ENCODE results near the gene OAS3. TPM values are rescaled to one million over a fixed set of nuclear protein-coding genes. Genes with fewer than 3 reads are reported as not detected.
A peak's percentile ranks its signal among the peaks of the same experiment; 100 is the strongest.
"Not testable (repeated sequence)": the region's sequence is repeated elsewhere in the genome, so short reads cannot be mapped to it uniquely, and the experiment has no call there.

The OAS3 gene
- total and polyA plus RNA-seq, 4 experiments from 2014 or later = 14.4 to 31.3 (median 21.4) TPM

GRCh38 chr12:112907415-112908157 lies 30.7 kb upstream of the OAS3 start:
- no peaks in the 10 kb centered on the region for H3K27me3 ChIP-seq (ENCODE audit: insufficient read depth, low read length)
- peaks cover 19 to 24% of the 10 kb centered on the region in 2 donors for H3K36me3 Mint-ChIP-seq
- peak overlapping the region; percentile 86 to 97 (median 94) for H3K27ac Mint-ChIP-seq
- no peaks in the 10 kb centered on the region for H3K36me3 ChIP-seq (ENCODE audit: insufficient read depth, low read length)
- ChIA-PET POLR2A (ENCODE audit: partially characterized antibody) (interaction anchor here (0.8 to 12.1 kb wide), 10 partner anchors 9 to 277 kb away, joined by 3 to 144 read pairs (median 5); partner anchors contain the start of genes OAS2 and OAS3), CTCF (ENCODE audit: partially characterized antibody) (interaction anchor here (0.5 to 3.8 kb wide), 11 partner anchors 7 to 484 kb away, joined by 4 to 18 read pairs (median 6); partner anchors contain the start of genes OAS2 and OAS3)
- H3K4me3 ChIP-seq (ENCODE audit: low read length in 2 of 2) = peak overlapping the region; percentile 69 to 79
- no peaks in the 10 kb centered on the region for H3K9me3 ChIP-seq (ENCODE audit: control insufficient read depth in 1 of 2, low read length in 2 of 2)
- peaks cover 73% of the 10 kb centered on the region for H3K4me1 ChIP-seq (ENCODE audit: insufficient read depth, low read length)
- peak overlapping the region; percentile 68 for H3K27ac ChIP-seq (ENCODE audit: low read depth, low read length)
- DNase-seq = no peak
- peaks cover 47 to 85% (median 66%) of the 10 kb centered on the region in 4 donors for H3K4me1 Mint-ChIP-seq
- H3K9me3 Mint-ChIP-seq = peaks cover 0 to 3% (median under 1%) of the 10 kb centered on the region in 8 donors
- peak overlapping the region; percentile 89 to 98 (median 96) for H3K4me3 Mint-ChIP-seq
- intact Hi-C loops (cut with micrococcal nuclease) = loop anchor here (2.0 to 10.0 kb wide), 2 partner anchors 31 to 277 kb away; partner anchors contain the start of genes DDX54, OAS3 and RITA1
- no peaks in the 10 kb centered on the region for H3K27me3 Mint-ChIP-seq

- Histone ChIP-seq H3K36me3 (ENCODE audit: insufficient read depth, low read length) (no peaks in the 10 kb centered on the region), H3K4me1 (ENCODE audit: insufficient read depth, low read length) (peaks cover 68% of the 10 kb centered on the region), H3K4me3 (ENCODE audit: low read length in 2 of 2) (peak overlapping the region; percentile 69 to 79), H3K27me3 (ENCODE audit: insufficient read depth, low read length) (no peaks in the 10 kb centered on the region), H3K9me3 (ENCODE audit: control insufficient read depth in 1 of 2, low read length in 2 of 2) (peaks cover 0 to 3% of the 10 kb centered on the region in 2 donors), H3K27ac (ENCODE audit: low read depth, low read length) (peak overlapping the region; percentile 68)
- peaks cover 0 to 12% (median 10%) of the 10 kb centered on the region in 8 donors for H3K9me3 Mint-ChIP-seq
- peaks cover 51 to 77% (median 66%) of the 10 kb centered on the region in 4 donors for H3K4me1 Mint-ChIP-seq
- H3K27ac Mint-ChIP-seq = peak overlapping the region; percentile 86 to 95 (median 94)
- DNase-seq = peak in 1 of 5 donors; percentile 15
- intact Hi-C loops (cut with micrococcal nuclease) = loop anchor here (10.0 kb wide), 1 partner anchor 276 kb away; the partner anchor contains the start of genes DDX54 and RITA1
- ChIA-PET CTCF (ENCODE audit: partially characterized antibody) (interaction anchor here (1.6 to 3.8 kb wide), 8 partner anchors 8 to 124 kb away, joined by 4 to 18 read pairs (median 16); partner anchors contain the start of genes OAS2 and OAS3), POLR2A (ENCODE audit: partially characterized antibody) (interaction anchor here (0.7 to 12.1 kb wide), 5 partner anchors 12 to 181 kb away, joined by 3 to 144 read pairs (median 5); partner anchors contain the start of genes OAS2 and OAS3)
- peaks cover 29 to 33% of the 10 kb centered on the region in 2 donors for H3K36me3 Mint-ChIP-seq
- no peaks in the 10 kb centered on the region for H3K27me3 Mint-ChIP-seq
- H3K4me3 Mint-ChIP-seq = peak overlapping the region; percentile 89 to 98 (median 96)
These were observed 29.7 kb upstream of the OAS3 start for GRCh38 chr12:112908548-112908947.

- Mint-ChIP-seq H3K36me3 (peaks cover 34 to 43% of the 10 kb centered on the region in 2 donors), H3K27ac (peak overlapping the region; percentile 81 to 96 (median 94)), H3K4me3 (peak overlapping the region; percentile 25 to 98 (median 92)), H3K4me1 (peaks cover 46 to 67% (median 62%) of the 10 kb centered on the region in 4 donors), H3K27me3 (no peaks in the 10 kb centered on the region), H3K9me3 (peaks cover 0 to 19% (median 13%) of the 10 kb centered on the region in 8 donors)
- ChIA-PET CTCF (ENCODE audit: partially characterized antibody) (interaction anchor here (1.6 to 3.8 kb wide), 3 partner anchors 10 to 68 kb away, joined by 4 to 18 read pairs (median 16); partner anchors contain the start of genes OAS2 and OAS3), POLR2A (ENCODE audit: partially characterized antibody) (interaction anchor here (1.0 to 12.1 kb wide), 4 partner anchors 9 to 180 kb away, joined by 3 to 144 read pairs (median 22); partner anchors contain the start of genes OAS2 and OAS3)
- Histone ChIP-seq H3K4me3 (ENCODE audit: low read length in 2 of 2) (no peak overlapping the region), H3K4me1 (ENCODE audit: insufficient read depth, low read length) (peaks cover 63% of the 10 kb centered on the region), H3K36me3 (ENCODE audit: insufficient read depth, low read length) (no peaks in the 10 kb centered on the region), H3K27ac (ENCODE audit: low read depth, low read length) (peak overlapping the region; percentile 68), H3K9me3 (ENCODE audit: control insufficient read depth in 1 of 2, low read length in 2 of 2) (peaks cover 0 to 3% of the 10 kb centered on the region in 2 donors), H3K27me3 (ENCODE audit: insufficient read depth, low read length) (no peaks in the 10 kb centered on the region)
- intact Hi-C loops (cut with micrococcal nuclease) = loop anchor here (10.0 kb wide), 1 partner anchor 275 kb away; the partner anchor contains the start of genes DDX54 and RITA1
- DNase-seq = no peak
These were observed 28.6 kb upstream of the OAS3 start for GRCh38 chr12:112909693-112910092.

GRCh38 chr12:112913038-112913688 lies 25.1 kb upstream of the OAS3 start:
- peaks cover 0 to 3% of the 10 kb centered on the region in 2 donors for H3K9me3 ChIP-seq (ENCODE audit: control insufficient read depth in 1 of 2, low read length in 2 of 2)
- no peak overlapping the region for H3K27ac ChIP-seq (ENCODE audit: low read depth, low read length)
- ChIA-PET CTCF (ENCODE audit: partially characterized antibody) (interaction anchor here (1.8 kb wide), 1 partner anchor 13 kb away, joined by 4 read pairs; no protein-coding TSS in a partner anchor), POLR2A (ENCODE audit: partially characterized antibody) (no interaction called here)
- Mint-ChIP-seq H3K4me1 (peaks cover 39 to 50% (median 42%) of the 10 kb centered on the region in 4 donors), H3K36me3 (peaks cover 66 to 73% of the 10 kb centered on the region in 2 donors), H3K9me3 (peaks cover 0 to 20% (median 15%) of the 10 kb centered on the region in 8 donors), H3K4me3 (peak overlapping the region in 2 of 8 donors; percentile 34 to 55), H3K27ac (peak overlapping the region in 2 of 7 donors; percentile 10 to 48), H3K27me3 (no peaks in the 10 kb centered on the region)
- intact Hi-C loops (cut with micrococcal nuclease) = no loop called here
- peaks cover 18% of the 10 kb centered on the region for H3K36me3 ChIP-seq (ENCODE audit: insufficient read depth, low read length)
- no peaks in the 10 kb centered on the region for H3K27me3 ChIP-seq (ENCODE audit: insufficient read depth, low read length)
- no peak overlapping the region for H3K4me3 ChIP-seq (ENCODE audit: low read length in 2 of 2)
- peaks cover 34% of the 10 kb centered on the region for H3K4me1 ChIP-seq (ENCODE audit: insufficient read depth, low read length)
- DNase-seq = no peak

- intact Hi-C loops (cut with micrococcal nuclease); H3K27me3 Mint-ChIP-seq; H3K27ac ChIP-seq (ENCODE audit: low read depth, low read length); H3K4me3 Mint-ChIP-seq; H3K4me3 ChIP-seq (ENCODE audit: low read length in 2 of 2); H3K27me3 ChIP-seq (ENCODE audit: insufficient read depth, low read length); POLR2A ChIA-PET (ENCODE audit: partially characterized antibody); H3K27ac Mint-ChIP-seq; H3K9me3 ChIP-seq (ENCODE audit: control insufficient read depth in 1 of 2, low read length in 2 of 2); DNase-seq: not testable (repeated sequence)
- Mint-ChIP-seq H3K4me1 (peaks cover 33 to 42% (median 35%) of the 10 kb centered on the region in 4 donors), H3K9me3 (peaks cover 0 to 20% (median 15%) of the 10 kb centered on the region in 8 donors), H3K36me3 (peaks cover 73 to 80% of the 10 kb centered on the region in 2 donors)
- CTCF ChIA-PET (ENCODE audit: partially characterized antibody) = interaction anchor here (1.8 kb wide), 1 partner anchor 13 kb away, joined by 4 read pairs; no protein-coding TSS in a partner anchor
- peaks cover 27% of the 10 kb centered on the region for H3K4me1 ChIP-seq (ENCODE audit: insufficient read depth, low read length)
- H3K36me3 ChIP-seq (ENCODE audit: insufficient read depth, low read length) = peaks cover 25% of the 10 kb centered on the region
These were observed 24.4 kb upstream of the OAS3 start for GRCh38 chr12:112913888-112914287.

GRCh38 chr12:112916270-112916669 lies 22.0 kb upstream of the OAS3 start:
- H3K36me3 ChIP-seq (ENCODE audit: insufficient read depth, low read length) = peaks cover 45% of the 10 kb centered on the region
- CTCF ChIA-PET (ENCODE audit: partially characterized antibody) = interaction anchor here (1.5 kb wide), 1 partner anchor 9 kb away, joined by 6 read pairs; the partner anchor contains the start of gene OAS1
- H3K27ac ChIP-seq (ENCODE audit: low read depth, low read length) = no peak overlapping the region
- no peaks in the 10 kb centered on the region for H3K27me3 ChIP-seq (ENCODE audit: insufficient read depth, low read length)
- intact Hi-C loops (cut with micrococcal nuclease) = no loop called here
- Mint-ChIP-seq H3K27ac (peak overlapping the region in 1 of 7 donors; percentile 70), H3K4me3 (no peak overlapping the region), H3K4me1 (peaks cover 15 to 19% (median 16%) of the 10 kb centered on the region in 4 donors), H3K36me3 (peaks cover 86 to 89% of the 10 kb centered on the region in 2 donors), H3K27me3 (no peaks in the 10 kb centered on the region), H3K9me3 (peaks cover 0 to 20% (median 15%) of the 10 kb centered on the region in 8 donors)
- POLR2A ChIA-PET (ENCODE audit: partially characterized antibody) = interaction anchor here (0.9 to 1.3 kb wide), 2 partner anchors 9 to 62 kb away, joined by 3 to 5 read pairs; partner anchors contain the start of gene OAS2
- H3K4me3 ChIP-seq (ENCODE audit: low read length in 2 of 2) = no peak overlapping the region
- H3K4me1 ChIP-seq (ENCODE audit: insufficient read depth, low read length) = peaks cover 3% of the 10 kb centered on the region
- DNase-seq = no peak
- H3K9me3 ChIP-seq (ENCODE audit: control insufficient read depth in 1 of 2, low read length in 2 of 2) = peaks cover 0 to 3% of the 10 kb centered on the region in 2 donors
